Eye (tissue), 1 donor: ENCODE measurements around the gene CORO2B.
A peak's percentile ranks its signal among the peaks of the same experiment; 100 is the strongest.

Experiments
- DNase-seq: peaks from one replicate; pipeline ENCODE4 v3.0.0-alpha.2; 2015

CORO2B gene, protein sequence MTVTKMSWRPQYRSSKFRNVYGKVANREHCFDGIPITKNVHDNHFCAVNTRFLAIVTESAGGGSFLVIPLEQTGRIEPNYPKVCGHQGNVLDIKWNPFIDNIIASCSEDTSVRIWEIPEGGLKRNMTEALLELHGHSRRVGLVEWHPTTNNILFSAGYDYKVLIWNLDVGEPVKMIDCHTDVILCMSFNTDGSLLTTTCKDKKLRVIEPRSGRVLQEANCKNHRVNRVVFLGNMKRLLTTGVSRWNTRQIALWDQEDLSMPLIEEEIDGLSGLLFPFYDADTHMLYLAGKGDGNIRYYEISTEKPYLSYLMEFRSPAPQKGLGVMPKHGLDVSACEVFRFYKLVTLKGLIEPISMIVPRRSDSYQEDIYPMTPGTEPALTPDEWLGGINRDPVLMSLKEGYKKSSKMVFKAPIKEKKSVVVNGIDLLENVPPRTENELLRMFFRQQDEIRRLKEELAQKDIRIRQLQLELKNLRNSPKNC

GRCh38 chr15:68578980-68579935 is at the start of gene CORO2B:
TSS of gene CORO2B (plus strand) at chr15:68578993. CDS start at chr15:68579263, 270 bp downstream.
- peak; percentile 81 for DNase-seq

DNA sequence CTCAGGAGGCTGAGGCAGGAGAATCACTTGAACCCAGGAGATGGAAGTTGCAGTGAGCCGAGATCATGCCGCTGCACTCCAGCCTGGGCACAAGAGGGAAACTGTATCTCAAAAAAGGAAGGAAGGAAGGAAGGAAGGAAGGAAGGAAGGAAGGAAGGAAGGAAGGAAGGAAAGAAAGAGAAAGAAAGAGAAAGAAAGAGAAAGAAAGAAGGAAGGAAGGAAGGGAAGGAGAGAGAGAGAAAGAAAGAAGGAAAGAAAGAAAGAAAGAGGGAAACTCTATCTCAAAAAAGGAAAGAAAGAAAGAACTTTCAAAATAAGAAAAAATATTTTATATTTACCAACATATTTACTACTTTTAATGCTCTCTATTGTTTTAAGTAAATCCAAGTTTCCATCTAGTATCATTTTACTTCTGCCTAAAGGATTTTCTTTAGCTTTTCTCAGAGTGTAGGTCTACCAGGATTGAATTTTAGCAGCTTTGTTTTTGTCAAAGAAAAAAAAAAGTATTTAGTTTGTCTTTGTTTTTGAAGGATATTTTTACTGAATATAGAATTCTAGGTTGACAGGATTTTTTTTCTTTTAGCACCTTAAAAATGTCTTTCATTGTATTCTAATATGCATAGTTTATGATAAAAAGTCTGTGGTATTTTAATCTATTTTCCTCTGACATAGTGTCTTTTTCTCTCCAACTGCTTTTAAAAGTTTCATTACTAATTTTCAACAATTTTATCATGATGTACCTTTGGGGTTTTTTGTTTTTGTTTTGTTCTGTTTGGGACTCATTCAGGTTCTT is 47.2 kb upstream of the CORO2B start:
- no peak for DNase-seq

DNA sequence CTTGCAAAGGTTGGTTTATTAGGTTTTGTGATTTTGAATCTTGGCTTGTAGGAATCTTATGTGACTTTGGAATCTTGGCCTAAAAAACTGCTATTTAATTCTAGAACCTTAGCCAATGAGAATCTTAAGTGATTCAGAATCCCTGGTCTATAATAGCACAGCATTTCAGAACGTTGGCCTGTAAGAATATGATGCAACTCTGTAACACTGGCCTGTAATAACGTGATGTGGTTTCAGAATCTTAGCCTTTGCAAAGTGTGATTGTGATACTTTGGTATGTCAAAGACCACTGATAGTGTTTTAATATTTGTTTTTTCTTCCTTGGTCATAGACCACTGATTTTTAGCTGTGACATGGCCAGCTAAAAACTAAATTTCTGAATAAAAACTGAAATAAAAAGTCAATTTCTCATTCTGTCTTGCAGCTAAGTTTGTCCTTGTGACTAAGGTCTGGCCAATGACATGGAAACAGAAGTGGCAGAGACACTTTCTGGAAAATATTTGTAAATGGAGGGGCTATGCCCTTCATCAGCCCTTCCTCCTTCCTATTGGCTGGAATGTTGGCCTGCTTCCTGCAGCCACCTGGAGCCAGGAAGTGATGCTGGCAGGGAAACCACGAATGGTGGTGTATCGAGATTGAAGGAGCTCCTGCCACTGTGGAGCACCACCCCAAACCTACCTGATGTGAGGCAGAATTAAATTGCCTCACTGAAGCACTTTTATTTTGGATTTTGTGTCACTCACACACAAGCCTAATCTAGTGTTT is 42.3 kb upstream of the CORO2B start:
- no peak for DNase-seq

- DNase-seq = no peak
Observed at GRCh38 chr15:68537097-68537496, 41.7 kb upstream of the CORO2B start.

DNA sequence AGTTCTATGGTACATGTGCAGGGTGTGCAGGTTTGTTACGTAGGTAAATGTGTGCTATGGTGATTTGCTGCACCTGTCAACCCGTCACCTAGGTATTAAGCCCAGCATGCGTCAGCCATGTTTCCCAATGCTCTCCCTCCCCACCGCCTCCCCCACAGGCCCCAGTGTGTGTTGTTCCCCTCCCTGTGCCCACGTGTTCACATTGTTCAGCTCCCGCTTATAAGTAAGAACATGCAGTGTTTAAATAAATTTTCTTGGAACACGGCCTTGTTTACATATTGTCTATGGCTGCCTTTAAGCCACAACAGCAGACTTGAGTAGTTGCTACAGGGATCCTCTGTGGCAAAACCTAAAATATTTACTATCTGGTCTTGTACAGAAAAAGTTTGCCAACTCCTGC is 41.3 kb upstream of the CORO2B start:
- DNase-seq = peak; percentile 47

GRCh38 chr15:68538311-68538710 is 40.5 kb upstream of the CORO2B start:
- DNase-seq = no peak

DNA sequence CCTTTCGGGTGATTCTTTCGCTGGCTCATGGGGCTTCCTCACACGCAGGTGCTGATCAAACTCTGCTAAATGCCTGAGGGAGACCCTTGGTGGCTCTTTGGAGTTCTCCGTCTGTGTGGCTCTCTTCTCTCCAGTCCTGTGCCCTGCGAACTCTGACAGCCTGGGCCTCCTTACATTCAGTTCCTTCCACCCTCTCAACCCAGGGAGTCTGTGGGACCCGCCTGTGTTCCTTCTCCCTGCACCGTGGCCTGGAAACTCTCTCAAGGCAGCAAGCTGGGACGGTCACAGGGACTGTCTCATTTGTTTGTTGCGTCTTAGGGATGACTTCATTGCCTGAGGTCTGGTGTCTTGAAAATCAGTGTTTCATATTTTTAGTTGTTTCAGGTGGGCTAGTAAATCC is 37.0 kb upstream of the CORO2B start:
- DNase-seq = no peak

- no peak for DNase-seq
Observed at GRCh38 chr15:68542348-68542747, 36.4 kb upstream of the CORO2B start.

- DNase-seq = no peak
Observed at GRCh38 chr15:68542771-68543164, 36.0 kb upstream of the CORO2B start.

DNA sequence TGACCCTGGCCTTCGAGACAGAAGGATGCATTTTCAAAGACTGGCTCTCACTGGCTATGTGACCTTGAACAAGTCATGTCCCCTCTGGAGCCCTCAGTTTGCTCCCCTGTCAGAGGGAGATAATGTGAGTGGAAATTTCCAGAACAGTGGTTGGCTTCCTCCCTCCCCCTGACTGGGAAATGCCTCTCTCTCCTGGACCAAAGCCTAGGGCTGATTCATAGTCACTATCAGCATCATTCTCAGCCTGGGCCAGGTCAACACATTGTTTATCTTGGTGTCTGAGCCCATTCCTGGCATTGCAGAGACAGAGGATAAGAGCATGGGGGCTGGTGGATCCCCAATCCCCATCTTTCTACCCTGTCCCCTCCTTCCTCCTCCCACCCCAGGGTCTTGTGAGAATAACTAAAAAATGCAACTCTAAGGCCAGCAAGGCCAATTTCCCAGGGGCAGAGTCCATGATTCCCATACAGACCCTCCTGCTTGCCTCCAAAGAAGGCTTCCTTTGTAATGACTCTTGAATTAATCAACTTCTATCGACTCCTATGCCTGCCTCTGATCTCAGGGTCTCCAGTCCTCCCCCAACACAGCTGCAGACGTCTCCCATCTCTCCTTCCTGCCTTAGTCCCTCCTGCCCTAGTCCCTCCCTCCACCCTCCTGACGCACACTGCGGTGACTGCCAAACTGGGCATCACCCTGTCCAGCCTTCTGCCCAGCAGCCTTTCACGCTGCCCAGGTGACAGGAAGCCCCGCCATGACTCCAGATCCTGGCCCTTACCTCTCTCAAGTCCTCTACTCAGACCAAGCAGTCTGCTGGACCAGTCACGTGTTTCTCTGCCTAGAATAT is 35.4 kb upstream of the CORO2B start:
- no peak for DNase-seq

GRCh38 chr15:68546318-68546717 is 32.5 kb upstream of the CORO2B start:
- no peak for DNase-seq

- no peak for DNase-seq
Observed at GRCh38 chr15:68548364-68548763, 30.4 kb upstream of the CORO2B start.

- no peak for DNase-seq
Observed at GRCh38 chr15:68550004-68550403, 28.8 kb upstream of the CORO2B start.

- peak; percentile 89 for DNase-seq
Observed at GRCh38 chr15:68550498-68551295, 28.1 kb upstream of the CORO2B start.

DNA sequence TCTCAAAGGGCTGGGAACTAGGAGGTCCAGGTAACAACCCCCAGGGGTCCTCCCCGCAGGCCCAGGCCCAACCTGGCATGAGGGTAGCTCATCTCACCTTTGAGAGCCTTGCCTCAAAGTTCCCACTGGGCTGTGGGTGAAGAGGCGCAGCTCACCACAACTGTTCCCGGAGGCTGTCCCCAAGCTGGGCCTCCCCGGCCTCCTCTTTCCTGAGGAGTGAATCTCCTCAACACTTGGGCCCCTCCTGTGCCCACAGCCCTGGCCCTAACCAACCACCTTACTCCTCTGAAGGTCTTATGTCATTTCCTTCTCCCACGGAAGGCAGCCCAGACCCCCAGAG is 27.5 kb upstream of the CORO2B start:
- DNase-seq = no peak

DNA sequence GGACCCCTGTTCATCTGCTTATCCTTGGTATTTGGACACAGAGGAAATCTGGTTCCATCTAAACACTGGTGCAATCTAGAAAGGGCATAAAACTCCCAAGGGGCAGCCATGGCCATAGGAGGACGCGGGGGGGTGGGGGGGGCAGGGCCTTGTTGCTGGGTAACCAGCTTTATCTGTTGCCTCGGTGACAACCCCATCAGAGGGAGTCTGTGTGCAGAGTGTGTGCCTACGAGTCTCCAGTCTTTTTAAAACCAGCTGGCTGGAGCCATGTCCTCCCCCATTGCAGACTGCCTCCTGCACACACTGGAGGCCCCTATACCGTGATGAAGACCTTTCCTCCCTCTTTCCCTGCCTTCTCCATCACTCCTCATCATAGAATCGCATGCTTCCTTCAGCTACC is 26.4 kb upstream of the CORO2B start:
- no peak for DNase-seq

DNA sequence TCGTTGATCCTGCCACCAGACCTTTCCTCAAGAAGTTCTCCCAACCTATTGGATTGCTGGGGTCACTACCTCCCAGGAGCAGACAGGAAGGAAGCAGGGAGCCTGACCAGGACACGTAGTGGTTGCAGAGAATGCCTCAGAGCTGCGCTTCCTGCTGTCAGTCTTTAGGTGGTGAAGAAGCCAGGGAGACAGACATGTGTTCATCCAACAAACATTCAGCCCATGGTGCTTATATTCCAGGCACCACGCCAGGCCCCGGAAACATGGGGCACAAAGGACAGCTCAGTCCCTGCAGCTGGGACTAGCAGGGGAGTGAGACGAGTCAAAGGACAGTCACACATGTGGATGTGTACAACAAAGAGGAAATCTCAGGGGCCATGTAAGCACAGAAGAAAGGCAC is 26.0 kb upstream of the CORO2B start:
- no peak for DNase-seq

GRCh38 chr15:68553314-68553993 is 25.3 kb upstream of the CORO2B start:
- no peak for DNase-seq

DNA sequence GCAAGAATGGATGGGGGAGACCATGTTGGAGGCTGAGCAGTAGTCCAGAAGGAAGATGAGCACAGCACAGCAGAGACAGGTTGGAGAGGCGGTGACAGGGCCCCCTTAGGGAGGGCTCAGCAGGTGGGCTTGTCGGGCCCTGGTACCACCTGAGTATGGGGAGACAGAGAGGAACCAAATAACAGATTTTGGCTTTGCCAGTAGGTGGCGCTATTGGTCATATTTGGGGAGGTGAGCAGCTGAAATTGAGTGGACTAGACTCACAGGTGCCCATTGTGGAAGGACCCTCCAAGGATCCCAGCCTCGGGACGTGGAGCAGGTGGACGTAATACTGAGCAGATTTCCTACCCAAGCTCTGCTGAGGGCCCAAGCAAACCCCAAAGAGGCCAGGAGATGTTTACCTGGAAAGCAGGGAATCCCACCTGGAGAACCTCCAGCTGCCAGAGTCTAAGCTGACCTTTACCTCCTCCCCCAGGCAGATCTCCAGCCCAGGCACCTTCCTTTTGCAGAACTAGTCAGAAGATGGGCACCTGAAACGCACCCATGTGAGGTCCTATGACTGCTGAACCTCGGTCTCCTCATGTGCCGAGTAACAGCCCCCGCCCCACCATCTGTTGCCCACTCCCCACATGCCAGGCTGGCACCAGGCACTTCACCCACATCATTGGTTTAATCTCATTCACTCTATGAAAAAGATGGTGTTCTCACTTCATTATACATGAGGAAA is 24.6 kb upstream of the CORO2B start:
- DNase-seq = peak; percentile 93
